ENCODE measurements around the gene IKZF4.

IKZF4 gene

GRCh38 chr12:56007564-56008559, 13.0 kb upstream of the IKZF4 start:
- peak overlapping the region; percentile 68 for H3K4me2 ChIP-seq (ENCODE audit: low read depth, low read length, poor library complexity, severe bottlenecking)
- TF ChIP-seq EZH2phosphoT487 (IDR thresholded peaks at IDR 0.05; ENCODE audit: borderline replicate concordance): no peak
- TF ChIP-seq, protein P1, sequence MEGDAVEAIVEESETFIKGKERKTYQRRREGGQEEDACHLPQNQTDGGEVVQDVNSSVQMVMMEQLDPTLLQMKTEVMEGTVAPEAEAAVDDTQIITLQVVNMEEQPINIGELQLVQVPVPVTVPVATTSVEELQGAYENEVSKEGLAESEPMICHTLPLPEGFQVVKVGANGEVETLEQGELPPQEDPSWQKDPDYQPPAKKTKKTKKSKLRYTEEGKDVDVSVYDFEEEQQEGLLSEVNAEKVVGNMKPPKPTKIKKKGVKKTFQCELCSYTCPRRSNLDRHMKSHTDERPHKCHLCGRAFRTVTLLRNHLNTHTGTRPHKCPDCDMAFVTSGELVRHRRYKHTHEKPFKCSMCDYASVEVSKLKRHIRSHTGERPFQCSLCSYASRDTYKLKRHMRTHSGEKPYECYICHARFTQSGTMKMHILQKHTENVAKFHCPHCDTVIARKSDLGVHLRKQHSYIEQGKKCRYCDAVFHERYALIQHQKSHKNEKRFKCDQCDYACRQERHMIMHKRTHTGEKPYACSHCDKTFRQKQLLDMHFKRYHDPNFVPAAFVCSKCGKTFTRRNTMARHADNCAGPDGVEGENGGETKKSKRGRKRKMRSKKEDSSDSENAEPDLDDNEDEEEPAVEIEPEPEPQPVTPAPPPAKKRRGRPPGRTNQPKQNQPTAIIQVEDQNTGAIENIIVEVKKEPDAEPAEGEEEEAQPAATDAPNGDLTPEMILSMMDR (conservative IDR thresholded peaks at IDR 0.05; ENCODE audit: low read length): no peak
- H3K36me3 ChIP-seq (ENCODE audit: insufficient read depth, low read length): no peaks in the 10 kb centered on the region

DNA sequence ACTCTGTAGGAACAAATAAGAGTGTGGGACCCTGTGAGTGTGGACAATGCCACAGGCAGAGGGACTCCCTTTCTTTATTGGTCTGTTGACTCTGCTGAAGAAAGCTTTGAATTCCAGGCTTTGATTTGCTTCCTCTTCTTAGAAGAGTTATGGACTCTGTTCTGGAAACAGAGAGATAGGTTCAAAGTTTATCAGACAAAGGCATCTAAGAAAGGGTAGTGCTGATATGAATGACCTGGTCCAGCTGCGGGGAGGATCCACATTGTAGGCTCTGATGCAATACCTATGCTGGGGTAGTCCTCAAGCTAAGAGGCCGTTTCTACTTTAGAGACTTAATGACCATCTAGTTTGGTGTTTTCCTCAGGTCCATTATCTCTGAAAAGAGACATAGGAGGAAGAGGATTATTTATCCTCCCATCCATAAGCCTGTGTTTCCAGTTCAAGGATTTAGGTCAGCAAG, 10.7 kb upstream of the IKZF4 start:
- no peak overlapping the region for H3K9ac ChIP-seq (ENCODE audit: low read depth, low read length, poor library complexity, severe bottlenecking)
- no peaks in the 10 kb centered on the region for H3F3A ChIP-seq (ENCODE audit: low read depth)
- H3K27me3 ChIP-seq (ENCODE audit: insufficient read depth, low read length, poor library complexity, severe bottlenecking): no peaks in the 10 kb centered on the region
- peaks cover 9% of the 10 kb centered on the region for H3K4me1 ChIP-seq (ENCODE audit: insufficient read depth, low read length, poor library complexity, severe bottlenecking)
- TF ChIP-seq, protein P1 (conservative IDR thresholded peaks at IDR 0.05; ENCODE audit: low read length): no peak
- no peak for TF ChIP-seq EZH2phosphoT487 (IDR thresholded peaks at IDR 0.05; ENCODE audit: borderline replicate concordance)
- no peaks in the 10 kb centered on the region for H3K9me2 ChIP-seq (replicated peaks; ENCODE audit: low read depth, low read length)
- no peaks in the 10 kb centered on the region for H4K20me1 ChIP-seq (ENCODE audit: insufficient read depth, low read length, poor library complexity, severe bottlenecking)
- no peaks in the 10 kb centered on the region for H3K36me3 ChIP-seq (ENCODE audit: insufficient read depth, low read length)
- no peaks in the 10 kb centered on the region for H3K79me2 ChIP-seq (ENCODE audit: insufficient read depth, low read length)
- H3K4me3 ChIP-seq (ENCODE audit: low read length, poor library complexity, severe bottlenecking): no peak overlapping the region
- no peaks in the 10 kb centered on the region for H3K9me3 ChIP-seq (ENCODE audit: insufficient read depth, low read depth, low read length)
- no peak overlapping the region for H2AFZ ChIP-seq (ENCODE audit: low read length)
- no peak overlapping the region for H3K4me2 ChIP-seq (ENCODE audit: low read depth, low read length, poor library complexity, severe bottlenecking)

More at GRCh38 chr12:56007564-56008559, 13.0 kb upstream of the IKZF4 start:
- Histone ChIP-seq H3K9me2 (replicated peaks; ENCODE audit: low read depth, low read length) (no peaks in the 10 kb centered on the region), H3K4me1 (ENCODE audit: insufficient read depth, low read length, poor library complexity, severe bottlenecking) (peaks cover 9% of the 10 kb centered on the region), H3K79me2 (ENCODE audit: insufficient read depth, low read length) (no peaks in the 10 kb centered on the region), H3F3A (ENCODE audit: low read depth) (no peaks in the 10 kb centered on the region), H2AFZ (ENCODE audit: low read length) (peak overlapping the region; percentile 87), H4K20me1 (ENCODE audit: insufficient read depth, low read length, poor library complexity, severe bottlenecking) (no peaks in the 10 kb centered on the region), H3K9ac (ENCODE audit: low read depth, low read length, poor library complexity, severe bottlenecking) (peak overlapping the region; percentile 76), H3K9me3 (ENCODE audit: insufficient read depth, low read depth, low read length) (no peaks in the 10 kb centered on the region), H3K27me3 (ENCODE audit: insufficient read depth, low read length, poor library complexity, severe bottlenecking) (no peaks in the 10 kb centered on the region), H3K4me3 (ENCODE audit: low read length, poor library complexity, severe bottlenecking) (peak overlapping the region; percentile 71)

GRCh38 chr12:56011509-56012090, 9.2 kb upstream of the IKZF4 start:
- H2AFZ ChIP-seq (ENCODE audit: low read length): no peak overlapping the region
- no peaks in the 10 kb centered on the region for H3K27me3 ChIP-seq (ENCODE audit: insufficient read depth, low read length, poor library complexity, severe bottlenecking)
- H3K36me3 ChIP-seq (ENCODE audit: insufficient read depth, low read length): no peaks in the 10 kb centered on the region
- no peak overlapping the region for H3K4me2 ChIP-seq (ENCODE audit: low read depth, low read length, poor library complexity, severe bottlenecking)
- no peaks in the 10 kb centered on the region for H3K9me2 ChIP-seq (replicated peaks; ENCODE audit: low read depth, low read length)
- no peaks in the 10 kb centered on the region for H3F3A ChIP-seq (ENCODE audit: low read depth)
- no peak overlapping the region for H3K9ac ChIP-seq (ENCODE audit: low read depth, low read length, poor library complexity, severe bottlenecking)
- H4K20me1 ChIP-seq (ENCODE audit: insufficient read depth, low read length, poor library complexity, severe bottlenecking): no peaks in the 10 kb centered on the region
- peaks cover 15% of the 10 kb centered on the region for H3K4me1 ChIP-seq (ENCODE audit: insufficient read depth, low read length, poor library complexity, severe bottlenecking)
- H3K79me2 ChIP-seq (ENCODE audit: insufficient read depth, low read length): no peaks in the 10 kb centered on the region
- no peak overlapping the region for H3K4me3 ChIP-seq (ENCODE audit: low read length, poor library complexity, severe bottlenecking)
- TF ChIP-seq, protein P1 (conservative IDR thresholded peaks at IDR 0.05; ENCODE audit: low read length): no peak
- no peak for TF ChIP-seq EZH2phosphoT487 (IDR thresholded peaks at IDR 0.05; ENCODE audit: borderline replicate concordance)
- H3K9me3 ChIP-seq (ENCODE audit: insufficient read depth, low read depth, low read length): no peaks in the 10 kb centered on the region

Measured in Loucy (cell line).